Left renal pelvis (tissue), 4 donors: ENCODE measurements around the gene IMMT. TPM values are rescaled to one million over a fixed set of nuclear protein-coding genes. Genes with fewer than 3 reads are reported as not detected.
"Not testable (repeated sequence)": the region's sequence is repeated elsewhere in the genome, so short reads cannot be mapped to it uniquely, and the experiment has no call there.

Source experiments
- DNase-seq, 4 donors: peaks; one replicate each; pipeline ENCODE4 v3.0.0-alpha.2; 2013; ENCODE audit warnings: low read depth in 4 of 4, low spot score in 3 of 4
- polyA plus RNA-seq, 4 donors: library from polyadenylated mRNA; unstranded; fragments of 120-200 nt; gene quantifications; one replicate each; pipeline ENCODE4 v1.2.1, GENCODE V29; 2013; ENCODE audit not compliant: insufficient read length in 4 of 4

The IMMT gene
- 100 to 1,000 TPM in 3 of 4 donors, 10 to 100 TPM in 1; 63.1 to 111 (median 108) TPM for polyA plus RNA-seq

DNA sequence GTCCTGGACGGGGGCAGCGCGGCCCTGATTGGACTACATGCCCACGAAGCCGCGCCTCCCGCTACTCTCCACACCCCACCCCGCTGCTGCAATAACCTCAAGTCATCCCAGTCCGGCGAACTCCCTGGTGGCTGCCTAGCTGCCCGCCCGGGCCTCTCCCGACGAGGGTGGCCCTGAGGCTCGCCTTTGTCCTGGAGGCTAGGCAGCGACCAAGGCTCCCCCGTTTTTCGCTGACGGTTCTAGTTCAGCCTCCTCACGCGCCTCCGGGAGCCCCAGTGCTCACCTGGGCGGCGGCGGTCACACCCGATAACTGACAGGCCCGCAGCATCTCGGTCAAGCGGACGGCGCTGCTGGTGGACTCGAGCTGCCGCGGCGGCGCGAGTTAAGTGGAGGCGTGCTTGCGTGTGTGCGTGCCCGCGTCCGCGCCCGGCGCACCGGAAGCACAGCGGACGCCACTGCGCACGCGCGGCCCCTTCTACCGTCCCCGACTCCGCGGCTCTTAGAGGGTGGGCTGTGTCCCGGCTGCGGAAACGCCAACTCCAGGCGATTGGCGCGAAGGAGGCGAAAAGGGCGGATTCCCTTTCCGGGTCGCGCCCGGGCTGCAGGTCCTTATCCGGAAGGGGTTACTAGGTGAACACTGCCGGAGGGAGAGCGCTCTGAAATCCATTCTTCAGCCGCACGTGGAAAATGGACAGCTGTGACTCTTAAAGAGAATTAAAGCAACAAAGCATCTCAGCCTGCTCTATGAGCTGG lies at the start of gene IMMT:
Gene IMMT (minus strand): TSS at position 408 of the 753 bp plus-strand sequence. CDS start 80 bp downstream, at position 328.
- DNase-seq, result peak; percentile 88 to 93 (median 90)

DNA sequence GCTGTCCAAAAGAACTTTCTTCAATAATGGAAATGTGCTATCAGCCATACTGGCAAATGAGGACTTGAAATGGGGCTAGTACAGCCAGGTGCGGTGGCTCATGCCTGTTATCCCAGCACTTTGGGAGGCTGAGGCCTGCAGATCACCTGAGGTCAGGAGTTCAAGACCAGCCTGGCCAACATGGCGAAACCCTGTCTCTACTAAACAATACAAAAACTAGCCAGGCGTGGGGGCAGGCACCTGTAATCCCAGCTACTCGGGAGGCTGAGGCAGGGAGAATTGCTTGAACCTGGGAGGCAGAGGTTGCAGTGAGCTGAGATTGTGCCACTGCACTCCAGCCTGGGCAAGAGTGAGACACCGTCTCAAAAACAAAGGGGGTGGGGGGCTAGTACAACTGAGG lies 49.5 kb upstream of the IMMT start:
- DNase-seq, result not testable (repeated sequence)

DNA sequence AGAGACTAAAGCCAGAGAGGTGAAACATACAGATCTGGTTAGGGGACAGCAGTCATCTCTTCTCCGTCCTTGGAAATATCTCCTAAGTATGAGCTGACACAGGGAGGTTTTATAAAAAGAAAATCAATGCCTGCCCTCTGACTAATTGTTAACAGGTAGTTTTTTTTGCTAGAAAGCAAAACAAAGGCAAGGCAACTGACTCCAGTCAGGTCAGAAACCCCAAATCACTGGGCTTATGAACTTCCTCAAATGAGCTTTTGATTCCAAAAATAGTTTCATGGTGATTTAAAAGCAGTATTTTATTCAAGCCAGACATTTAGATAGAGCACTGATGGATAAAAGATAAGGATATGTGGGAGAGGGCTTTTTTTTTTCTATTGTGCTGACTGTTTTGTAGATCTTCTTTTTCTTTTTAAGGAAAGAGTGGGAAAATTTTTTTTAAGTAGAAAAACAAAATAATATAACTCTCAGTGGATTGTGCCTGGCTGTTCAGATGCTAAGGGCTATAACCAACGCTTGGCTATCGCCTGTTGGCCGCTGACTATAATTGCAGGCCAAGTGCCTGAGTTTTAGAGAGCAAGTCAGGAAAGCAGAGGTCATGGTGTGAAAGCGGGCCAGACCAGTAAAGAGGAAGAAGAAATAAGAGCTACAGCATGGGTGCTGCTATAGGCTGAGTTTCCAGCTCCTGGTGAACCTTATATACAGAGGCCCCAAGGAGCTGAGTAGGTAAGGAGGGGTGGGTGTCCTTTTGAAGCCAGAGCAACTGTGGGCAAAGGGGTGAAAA lies 48.9 kb upstream of the IMMT start:
- DNase-seq, result no peak

DNA sequence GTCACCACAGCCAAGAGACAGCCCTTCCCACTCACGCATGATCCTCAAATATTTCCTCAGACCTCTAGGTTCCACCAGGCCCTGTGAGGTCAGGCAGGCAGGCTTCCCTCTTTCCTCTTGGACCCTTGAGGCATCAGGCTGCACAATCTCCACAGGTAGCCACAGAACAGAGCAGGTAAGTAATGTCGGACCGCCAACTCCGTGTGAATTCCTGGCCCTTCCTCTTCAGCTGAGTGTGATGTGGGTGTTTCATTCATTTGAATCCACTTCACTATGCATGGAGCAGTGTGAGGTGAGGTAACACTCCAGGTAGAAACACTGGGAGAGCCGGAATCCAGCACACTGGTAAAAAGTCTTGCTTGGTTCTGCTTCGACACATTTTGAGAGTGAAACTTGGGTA lies 48.0 kb upstream of the IMMT start:
- no peak for DNase-seq

DNA sequence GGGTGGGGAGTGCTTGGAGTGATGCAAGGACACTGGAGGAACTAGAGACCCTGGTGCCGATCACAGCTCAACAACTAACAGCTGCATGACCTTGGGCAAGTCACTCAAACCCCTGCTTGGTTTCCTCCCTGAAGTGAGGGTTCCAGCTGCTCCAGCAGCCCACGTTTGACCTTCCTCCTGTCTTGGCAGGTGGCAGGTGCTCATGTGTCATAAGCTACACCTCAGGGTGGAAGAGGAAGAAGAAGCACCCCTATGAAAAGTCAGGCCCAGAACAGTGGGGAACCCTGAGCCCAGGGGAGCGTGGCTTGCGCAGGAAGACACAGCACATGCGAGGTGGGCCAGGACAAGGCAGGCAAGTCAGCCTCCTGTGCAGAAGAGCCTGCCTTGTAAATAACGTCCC lies 46.3 kb upstream of the IMMT start:
- DNase-seq, result no peak

DNA sequence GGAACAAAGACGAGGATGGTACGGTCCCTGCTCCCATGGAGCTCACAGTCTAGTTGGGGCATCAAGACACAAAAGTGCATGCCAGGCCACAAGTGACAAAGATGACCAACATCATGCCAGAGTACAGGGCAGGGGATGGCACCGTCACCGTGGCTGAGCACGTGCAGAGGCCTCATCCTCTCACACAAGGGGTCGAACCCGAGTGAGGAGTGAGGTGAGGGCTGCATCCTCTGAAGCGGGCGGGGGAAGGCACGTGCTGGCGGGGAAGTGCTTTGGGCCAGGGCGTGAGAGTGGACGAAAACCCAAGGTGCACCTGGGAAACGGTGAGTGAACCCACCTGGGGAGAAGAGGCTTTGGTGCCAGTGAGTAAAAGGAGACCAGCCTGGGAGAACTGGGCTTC lies 45.0 kb upstream of the IMMT start:
- no peak for DNase-seq

DNA sequence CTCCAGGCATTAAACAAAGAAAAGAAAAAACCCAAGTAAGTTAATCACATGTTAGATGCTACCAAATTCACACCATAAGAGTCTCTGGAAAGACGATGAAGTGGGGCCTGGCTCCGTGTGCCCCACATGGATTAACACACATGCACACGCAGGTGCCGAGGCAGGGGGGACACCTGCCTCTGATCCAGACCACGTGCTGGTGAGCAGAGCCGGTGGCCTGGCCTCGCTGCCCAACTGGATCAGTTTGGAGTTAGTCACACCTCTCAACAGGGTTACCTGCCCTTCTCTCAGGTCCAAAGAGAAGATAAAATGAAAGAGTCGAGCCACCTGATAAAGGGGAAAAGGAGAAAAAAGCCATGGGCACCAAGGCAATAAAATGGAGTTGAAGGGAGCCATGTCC lies 44.5 kb upstream of the IMMT start:
- no peak for DNase-seq

DNA sequence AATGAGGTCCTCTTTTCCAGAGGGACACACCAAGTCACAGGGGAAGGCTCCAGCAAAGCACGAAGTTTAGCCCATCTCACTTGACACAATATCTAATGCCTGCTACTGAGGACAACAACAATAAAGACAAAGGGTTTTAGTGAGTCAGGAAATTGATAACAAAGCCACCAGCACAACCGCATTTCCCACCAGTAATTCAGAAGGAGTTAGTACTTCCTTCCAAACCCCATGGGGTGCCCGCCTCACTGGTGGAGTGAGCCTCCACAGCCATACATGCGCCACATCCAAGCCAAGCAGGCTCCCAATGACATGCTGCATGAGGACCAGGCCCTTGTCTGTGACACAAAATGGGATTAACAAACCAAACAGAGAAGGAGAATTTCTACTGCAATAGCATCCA lies 44.1 kb upstream of the IMMT start:
- DNase-seq, result no peak

DNA sequence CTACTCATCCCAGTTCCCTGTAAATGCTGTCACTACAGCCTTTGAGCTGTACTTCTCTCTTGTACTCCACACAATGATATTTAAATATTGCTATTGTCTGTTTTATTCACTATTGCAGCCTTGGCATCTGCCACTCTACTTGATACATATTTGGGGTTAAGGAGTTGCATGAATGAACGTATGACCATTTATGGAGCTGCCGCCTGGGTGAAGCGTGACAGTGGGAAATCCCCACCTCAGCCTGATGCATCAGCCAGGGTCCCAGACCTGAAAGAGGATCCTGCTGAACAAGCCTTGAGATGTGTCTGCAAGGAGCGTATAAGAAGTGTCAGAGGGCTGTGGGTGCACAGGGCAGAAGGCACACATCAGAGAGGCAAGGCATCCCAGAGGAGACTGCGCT lies 43.1 kb upstream of the IMMT start:
- DNase-seq, result no peak

DNA sequence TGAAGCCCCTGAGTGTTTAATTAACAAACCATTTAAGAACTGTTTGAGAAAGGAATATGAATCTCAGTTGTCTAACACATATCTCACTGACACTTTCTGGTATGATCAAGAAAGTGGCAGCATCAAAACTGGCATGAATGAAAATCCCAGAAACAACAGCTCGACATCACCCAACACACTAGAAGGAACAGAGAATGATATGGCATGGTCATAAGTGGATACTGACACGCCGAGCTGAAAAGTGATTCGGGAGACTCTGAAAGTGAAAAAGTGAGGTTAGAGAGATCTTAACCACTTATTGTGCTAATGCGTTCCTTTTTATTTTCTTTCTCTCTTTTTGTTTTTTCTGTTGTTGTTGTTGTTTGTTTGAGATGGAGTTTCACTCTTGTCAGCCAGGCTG lies 41.9 kb upstream of the IMMT start:
- DNase-seq, result no peak

DNA sequence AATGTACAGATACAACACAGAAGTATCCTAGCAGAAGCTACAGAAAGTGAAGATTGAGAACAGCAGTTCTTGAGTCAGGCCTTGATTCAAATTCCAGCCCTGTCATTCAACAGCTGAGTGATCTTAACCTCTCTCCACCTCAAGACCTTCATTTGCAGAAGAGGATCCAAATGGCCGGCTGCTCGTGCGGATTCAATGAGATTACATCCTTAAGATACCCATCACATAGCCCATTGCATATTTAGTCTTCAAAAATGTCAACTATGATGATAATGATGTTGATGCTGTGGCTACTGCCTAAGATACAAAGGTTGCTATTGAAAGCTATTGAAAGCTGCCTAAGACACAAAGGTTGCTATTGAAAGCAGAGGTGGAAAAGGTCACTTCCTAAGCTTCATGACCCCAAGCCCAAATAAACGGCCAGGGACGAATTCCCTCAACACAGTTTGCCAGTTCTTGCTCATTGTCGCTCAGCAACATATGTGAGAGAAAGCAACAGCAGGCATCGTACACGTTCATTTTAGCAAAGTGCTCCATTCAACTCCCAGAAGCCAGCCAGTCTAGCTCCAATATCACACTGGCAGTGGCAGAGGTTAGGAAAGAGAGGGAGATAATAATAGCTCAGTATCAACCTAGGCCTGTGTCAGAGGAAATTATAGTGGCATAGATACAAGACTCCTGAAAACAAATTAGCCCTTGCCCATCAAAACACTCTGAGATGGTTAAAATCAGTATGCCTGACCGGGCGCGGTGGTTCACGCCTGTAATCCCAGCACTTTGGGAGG lies 40.1 kb upstream of the IMMT start:
- no peak for DNase-seq

DNA sequence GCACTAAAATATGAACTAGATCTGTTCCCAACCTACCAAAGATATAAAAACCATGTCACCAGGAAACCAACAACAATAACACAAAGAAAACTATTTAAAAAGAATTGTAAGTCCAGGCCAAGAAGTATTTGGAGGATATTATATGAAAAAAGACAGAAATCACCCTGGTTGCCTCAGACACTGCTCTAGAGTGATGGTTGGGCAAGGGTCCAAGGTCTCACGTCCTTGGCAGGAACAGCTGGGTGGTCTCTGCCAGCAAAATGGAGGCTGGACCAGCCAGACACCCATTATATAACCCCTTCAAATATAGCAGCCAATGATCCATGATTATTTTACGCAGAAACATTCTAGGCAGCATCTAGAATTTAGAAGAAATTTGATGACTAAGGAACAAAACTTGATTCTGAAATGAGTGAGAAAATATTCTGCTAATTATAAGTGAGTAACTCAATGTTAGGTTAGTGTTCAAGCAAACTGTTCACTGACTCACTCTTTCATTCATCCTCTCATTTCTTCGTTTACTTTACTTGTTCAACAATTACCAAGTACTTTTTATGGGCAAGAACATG lies 39.4 kb upstream of the IMMT start:
- no peak for DNase-seq

DNA sequence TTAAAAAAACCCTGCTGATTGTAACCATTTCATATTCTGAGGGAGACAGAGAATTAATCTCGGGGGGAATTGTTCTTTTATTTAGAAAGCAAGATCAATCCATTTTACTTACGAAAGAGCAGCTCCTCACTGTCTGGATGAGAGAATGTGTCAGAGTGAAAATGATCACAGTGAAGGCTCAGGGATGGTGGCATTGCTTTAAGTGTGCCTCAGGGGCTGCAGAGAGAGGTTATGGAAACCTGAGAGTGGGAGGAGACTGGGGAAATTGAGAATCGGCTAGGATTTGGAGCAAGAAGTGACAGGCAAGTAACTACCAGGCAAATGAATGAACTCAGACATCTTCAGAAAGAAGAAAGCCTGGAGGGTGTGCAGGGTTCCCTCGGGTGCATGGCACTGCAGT lies 38.2 kb upstream of the IMMT start:
- DNase-seq, result no peak

DNA sequence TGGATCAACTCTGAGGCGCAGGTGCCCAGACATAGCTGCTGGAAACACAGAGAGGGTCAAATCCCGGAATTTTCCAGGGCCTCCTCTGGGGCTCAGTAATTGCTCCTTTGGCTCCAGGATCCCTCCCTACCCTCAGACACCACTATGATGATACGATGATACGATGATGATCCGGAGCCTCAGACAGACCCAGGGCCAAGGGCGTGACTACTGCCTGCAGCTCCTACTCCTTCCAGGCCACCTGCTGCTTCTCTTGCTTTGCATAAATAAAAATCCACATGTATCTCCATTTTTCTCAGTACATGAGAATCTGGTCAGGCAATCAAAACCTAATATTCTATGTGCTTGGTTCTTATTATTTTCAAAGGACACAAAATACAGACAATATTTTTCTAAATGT lies 37.6 kb upstream of the IMMT start:
- DNase-seq, result no peak

DNA sequence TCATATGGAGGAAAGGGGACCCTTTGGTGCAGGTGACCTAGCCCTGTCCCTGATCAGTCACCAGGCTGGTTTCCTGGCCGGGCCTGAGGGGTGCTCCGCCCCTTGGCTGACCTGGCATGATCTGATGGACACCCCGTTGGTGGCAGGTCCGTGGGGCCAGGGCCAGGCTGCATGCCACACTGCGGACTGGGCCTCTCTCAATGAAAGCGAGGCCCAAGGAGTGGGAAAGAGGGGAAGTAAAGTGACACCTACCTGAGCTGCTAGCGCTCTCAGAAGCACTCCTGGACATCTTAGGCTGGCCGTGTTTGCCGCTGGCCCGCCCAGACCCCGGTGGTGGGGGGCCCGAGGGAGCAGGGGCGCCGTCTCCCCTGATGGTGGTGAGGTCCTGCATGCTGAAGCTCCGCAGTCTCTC lies 37.1 kb upstream of the IMMT start:
- no peak for DNase-seq

DNA sequence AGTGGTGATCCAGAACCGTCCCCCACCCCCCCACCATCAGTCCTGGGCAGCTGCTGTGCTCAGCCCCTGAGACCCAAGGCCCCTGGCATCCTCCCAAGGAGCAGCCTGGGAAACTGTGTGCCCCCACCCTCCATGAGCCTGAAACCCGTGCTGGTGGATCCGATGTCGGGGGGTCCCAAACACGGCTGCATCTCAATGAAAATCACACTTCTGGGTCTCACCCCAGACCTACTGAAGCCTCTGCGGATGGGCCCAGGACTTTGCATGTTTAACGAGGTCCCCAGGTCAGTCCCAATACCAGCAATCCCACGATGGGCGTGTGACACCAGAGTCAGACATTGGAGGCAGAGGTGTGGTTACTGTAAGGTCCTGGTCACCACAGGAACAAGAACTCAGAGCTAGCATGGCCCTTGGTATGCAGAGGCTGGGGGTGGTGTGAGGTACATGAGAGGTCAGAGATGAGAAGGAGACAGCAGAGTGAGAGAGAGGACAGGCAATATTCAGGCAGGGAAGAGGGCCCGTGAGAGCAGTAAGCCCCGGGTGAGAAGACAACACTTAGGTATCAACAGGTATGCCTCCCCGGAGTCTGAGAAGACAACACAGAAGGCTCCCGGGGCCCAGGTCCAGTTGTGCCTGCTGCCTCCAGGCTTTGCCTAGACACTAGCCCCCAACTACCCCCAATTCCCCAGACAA lies 36.6 kb upstream of the IMMT start:
- DNase-seq, result no peak

DNA sequence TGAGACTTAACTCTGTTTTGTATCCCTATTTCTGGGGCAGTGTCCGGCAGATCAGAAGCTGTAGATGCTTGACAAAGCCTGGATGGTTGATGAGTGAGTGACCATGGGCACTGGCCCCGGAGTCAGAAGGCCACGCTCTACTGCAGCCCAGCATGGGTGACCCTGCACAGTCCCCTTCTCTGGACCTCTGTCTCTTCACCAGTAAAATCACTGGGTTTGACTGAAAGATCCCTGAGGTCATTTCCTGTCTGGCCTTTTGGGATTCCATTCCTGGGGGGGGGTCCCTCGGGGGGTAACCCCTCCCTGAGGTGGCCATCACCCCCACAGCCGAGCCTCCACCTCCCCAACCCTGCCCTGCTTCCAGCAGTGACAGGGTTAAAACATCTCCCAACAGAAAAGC lies 35.7 kb upstream of the IMMT start:
- no peak for DNase-seq

DNA sequence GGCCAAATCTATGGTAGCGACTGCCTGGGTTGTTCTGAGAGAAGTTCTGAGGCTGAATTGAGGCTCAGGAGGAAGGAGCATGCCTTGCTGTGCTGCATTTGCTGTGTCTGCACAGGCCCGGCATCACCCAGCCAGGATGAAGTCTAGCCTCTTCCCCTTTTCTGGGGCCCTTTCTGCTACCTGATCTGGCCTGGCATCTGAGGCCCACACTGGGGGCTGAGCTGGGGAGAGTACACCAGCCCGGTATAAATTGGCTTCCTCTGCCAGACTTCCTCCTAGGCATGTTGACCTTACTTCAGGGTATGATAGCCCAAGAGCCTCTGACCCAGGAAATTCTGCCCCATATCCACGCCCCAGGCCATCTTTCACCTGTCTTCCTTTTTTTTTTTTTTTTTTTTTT lies 34.0 kb upstream of the IMMT start:
- DNase-seq, result no peak

DNA sequence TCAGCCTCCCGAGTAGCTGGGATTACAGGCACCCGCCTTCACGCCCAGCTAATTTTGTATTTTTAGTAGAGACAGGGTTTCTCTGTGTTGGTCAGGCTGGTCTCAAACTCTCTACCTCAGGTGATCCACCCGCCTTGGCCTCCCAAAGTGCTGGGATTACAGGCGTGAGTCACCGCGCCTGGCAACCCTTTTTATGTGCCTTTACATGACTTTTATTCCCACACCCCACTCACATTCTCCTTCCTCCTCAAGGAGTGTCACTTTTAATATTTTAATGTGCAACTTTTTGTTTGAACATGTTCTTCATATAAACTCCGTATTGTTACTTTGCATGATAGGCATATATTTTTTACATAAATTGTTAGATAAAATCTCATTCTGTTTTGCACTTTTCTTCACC lies 33.3 kb upstream of the IMMT start:
- DNase-seq, result not testable (repeated sequence)

DNA sequence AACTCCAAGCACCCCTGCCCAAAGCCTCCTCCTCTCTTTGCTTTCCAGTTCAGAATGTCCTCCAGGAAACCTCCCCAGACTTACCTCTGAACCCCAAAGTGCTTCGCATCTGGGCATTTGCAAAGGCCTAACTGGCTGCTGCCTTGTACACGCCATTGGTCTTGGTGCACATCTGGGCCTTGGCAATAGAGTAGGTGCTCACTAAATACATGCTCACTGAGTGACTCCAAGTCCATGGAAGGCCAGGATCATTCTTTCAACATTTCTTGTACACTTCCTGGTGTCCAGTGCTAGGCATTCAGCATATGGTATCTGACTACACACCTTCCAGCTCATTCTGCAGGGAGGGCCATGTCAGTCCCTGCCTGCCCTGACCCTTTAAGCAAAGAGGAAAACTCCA lies 32.4 kb upstream of the IMMT start:
- DNase-seq, result no peak
